WTC11 (cell line): Measurements from ENCODE around the gene ZNF879. TPM values are rescaled to one million over a fixed set of nuclear protein-coding genes. Genes with fewer than 3 reads are reported as not detected.

ENCODE experiments used
- AR ChIP-seq: fragments of 250-450 bp; sonication (Bioruptor Pico); IDR thresholded peaks from 2 replicates; pipeline ENCODE4 v1.9.0; 2021; ENCODE audit warnings: mild to moderate bottlenecking
- ATF2 ChIP-seq: sonication (generic); formaldehyde crosslinking; IDR thresholded peaks from 2 replicates; pipeline ENCODE4 v1.8.1; 2022; ENCODE audit warnings: low read depth, missing genetic modification reagents, borderline replicate concordance
- CBFB ChIP-seq: sonication (generic); formaldehyde crosslinking; IDR thresholded peaks from 2 replicates; pipeline ENCODE4 v1.8.1; 2022; ENCODE audit warnings: mild to moderate bottlenecking, low read depth, missing genetic modification reagents
- E2F4 ChIP-seq: sonication (generic); formaldehyde crosslinking; IDR thresholded peaks from 2 replicates; pipeline ENCODE4 v1.8.1; 2022; ENCODE audit warnings: low read depth, mild to moderate bottlenecking, moderate library complexity, missing genetic modification reagents, borderline replicate concordance
- ERG ChIP-seq: fragments of 250-450 bp; sonication (Bioruptor Pico); IDR thresholded peaks from 2 replicates; pipeline ENCODE4 v1.8.0; 2021; ENCODE audit warnings: mild to moderate bottlenecking
- ETV6 ChIP-seq: sonication (generic); formaldehyde crosslinking; IDR thresholded peaks from 2 replicates; pipeline ENCODE4 v1.8.1; 2022; ENCODE audit warnings: mild to moderate bottlenecking, missing genetic modification reagents
- GRHL2 ChIP-seq: fragments of 250-450 bp; sonication (Bioruptor Pico); IDR thresholded peaks from 2 replicates; pipeline ENCODE4 v1.8.0; 2022; ENCODE audit warnings: mild to moderate bottlenecking, moderate library complexity; ENCODE audit not compliant: insufficient replicate concordance, severe bottlenecking
- JAZF1 ChIP-seq: fragments of 250-450 bp; sonication (Bioruptor Pico); IDR thresholded peaks from 2 replicates; pipeline ENCODE4 v1.9.0; 2021; ENCODE audit warnings: moderate library complexity, mild to moderate bottlenecking, inconsistent platforms
- JUN ChIP-seq: sonication (generic); formaldehyde crosslinking; IDR thresholded peaks from 2 replicates; pipeline ENCODE4 v1.8.0; 2023; ENCODE audit warnings: mild to moderate bottlenecking, missing genetic modification reagents
- KAT7 ChIP-seq: sonication (generic); formaldehyde crosslinking; IDR thresholded peaks from 2 replicates; pipeline ENCODE4 v1.8.1; 2023; ENCODE audit warnings: missing genetic modification reagents, mild to moderate bottlenecking, borderline replicate concordance
- SOX15 ChIP-seq: fragments of 250-450 bp; sonication (Bioruptor Pico); IDR thresholded peaks from 2 replicates; pipeline ENCODE4 v1.9.0; 2021; ENCODE audit warnings: mild to moderate bottlenecking
- TCF7 ChIP-seq: sonication (generic); formaldehyde crosslinking; IDR thresholded peaks from 2 replicates; pipeline ENCODE4 v1.8.0; 2022; ENCODE audit warnings: mild to moderate bottlenecking, low read depth, missing genetic modification reagents, moderate library complexity
- TEAD1 ChIP-seq: sonication (generic); formaldehyde crosslinking; IDR thresholded peaks from 2 replicates; pipeline ENCODE4 v1.8.0; 2022; ENCODE audit warnings: mild to moderate bottlenecking, missing genetic modification reagents
- ZBTB21 ChIP-seq: sonication (generic); formaldehyde crosslinking; IDR thresholded peaks from 2 replicates; pipeline ENCODE4 v1.8.1; 2023; ENCODE audit warnings: mild to moderate bottlenecking, missing genetic modification reagents, borderline replicate concordance
- ZNF121 ChIP-seq: sonication (generic); formaldehyde crosslinking; IDR thresholded peaks from 2 replicates; pipeline ENCODE4 v1.8.0; 2023; ENCODE audit warnings: missing genetic modification reagents
- ZNF138 ChIP-seq: sonication (generic); formaldehyde crosslinking; conservative IDR thresholded peaks from 2 replicates; pipeline ENCODE4 v1.8.1; 2022; ENCODE audit warnings: mild to moderate bottlenecking, moderate library complexity, missing genetic modification reagents
- ZNF263 ChIP-seq: sonication (generic); formaldehyde crosslinking; IDR thresholded peaks from 2 replicates; pipeline ENCODE4 v1.8.1; 2022; ENCODE audit warnings: low read depth, mild to moderate bottlenecking, moderate library complexity, missing genetic modification reagents
- ZNF281 ChIP-seq: sonication (generic); formaldehyde crosslinking; IDR thresholded peaks from 2 replicates; pipeline ENCODE4 v1.8.0; 2023; ENCODE audit warnings: mild to moderate bottlenecking, missing genetic modification reagents
- ZNF416 ChIP-seq: fragments of 250-450 bp; sonication (Bioruptor Pico); IDR thresholded peaks from 2 replicates; pipeline ENCODE4 v1.9.0; 2021; ENCODE audit warnings: mild to moderate bottlenecking, inconsistent platforms
- ZNF423 ChIP-seq: fragments of 250-450 bp; sonication (Bioruptor Pico); IDR thresholded peaks from 2 replicates; pipeline ENCODE4 v2.1.2; 2022; ENCODE audit warnings: mild to moderate bottlenecking, moderate library complexity
- ZNF512 ChIP-seq: sonication (generic); formaldehyde crosslinking; IDR thresholded peaks from 2 replicates; pipeline ENCODE4 v1.8.1; 2022; ENCODE audit warnings: missing genetic modification reagents, borderline replicate concordance
- total RNA-seq: library from RNA; stranded (reverse); gene quantifications from 3 replicates; pipeline ENCODE4 v1.2.3, GENCODE V29; 2021
- TF ChIP-seq, protein P1 (sequence below): sonication (generic); formaldehyde crosslinking; IDR thresholded peaks from 2 replicates; pipeline ENCODE4 v1.8.1; 2023; ENCODE audit warnings: mild to moderate bottlenecking, missing genetic modification reagents, moderate library complexity
- TF ChIP-seq, protein P2 (sequence below): sonication (generic); formaldehyde crosslinking; conservative IDR thresholded peaks from 2 replicates; pipeline ENCODE4 v1.8.1; 2023; ENCODE audit warnings: mild to moderate bottlenecking, low read depth, missing genetic modification reagents, moderate library complexity

ZNF879 gene
- total RNA-seq, 1 experiment from 2014 or later = 5.2 TPM

DNA sequence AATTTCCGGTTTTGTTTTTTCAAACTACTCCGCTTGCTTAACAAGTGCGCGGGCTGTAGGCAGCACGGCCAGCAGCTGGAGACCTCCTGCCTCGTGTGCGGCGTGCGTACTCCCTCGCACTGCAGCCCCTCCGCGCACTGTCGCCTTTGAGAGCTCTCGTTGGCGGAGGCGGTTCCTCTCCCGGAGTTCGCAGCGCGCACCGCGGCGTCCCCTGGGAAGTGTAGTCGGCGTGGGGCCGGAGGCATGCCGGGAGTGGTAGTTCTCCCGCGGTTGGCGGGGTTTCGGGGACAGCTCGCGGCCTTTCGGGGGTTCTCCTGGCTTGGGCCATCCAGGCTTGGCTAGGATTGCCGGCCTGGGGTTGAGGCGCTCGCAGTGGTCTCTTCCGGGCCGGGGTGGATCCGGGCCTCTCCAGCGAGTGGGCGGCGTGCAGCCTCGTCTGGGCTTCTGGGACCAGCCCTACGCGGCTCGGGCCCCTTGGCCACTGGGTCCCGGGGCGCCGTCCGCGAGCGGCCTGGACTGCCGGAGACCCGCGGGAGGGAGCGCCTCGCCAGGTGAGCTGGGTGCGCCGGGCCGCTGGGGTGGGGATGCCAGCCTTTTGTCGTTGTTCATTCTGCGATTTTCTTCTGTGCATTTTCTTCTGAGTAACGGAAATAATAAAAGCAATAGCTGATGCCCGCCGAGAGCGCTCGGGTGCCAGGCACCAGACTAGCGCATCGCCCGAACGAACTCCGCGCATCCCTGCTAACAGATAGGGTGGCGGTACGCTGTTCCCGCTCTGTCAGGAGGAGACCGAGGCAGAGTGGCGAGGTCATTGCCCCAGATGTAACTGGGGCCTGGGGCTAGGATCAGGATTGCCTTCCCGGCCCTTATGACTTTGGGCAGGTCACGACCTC, 36.8 kb downstream of the ZNF879 start, which contains the start of gene ZNF354C (continued):
- TF ChIP-seq JUN (CRISPR knock-in tag) (peak; percentile 95), TEAD1 (peak; percentile 98), AR (CRISPR knock-in tag) (no peak), ZNF281 (peak; percentile 99), SOX15 (CRISPR knock-in tag) (no peak), CBFB (CRISPR knock-in tag) (peak; percentile 98), ZNF423 (CRISPR knock-in tag) (no peak), KAT7 (CRISPR knock-in tag) (peak; percentile 62; the same call in 1 of the 2 replicates), GRHL2 (CRISPR knock-in tag) (no peak), ERG (CRISPR knock-in tag) (no peak), ATF2 (CRISPR knock-in tag) (peak; percentile 93), TCF7 (peak; percentile 98), ZBTB21 (CRISPR knock-in tag) (peak; percentile 96), JAZF1 (CRISPR knock-in tag) (no peak), ZNF416 (CRISPR knock-in tag) (no peak), ZNF512 (CRISPR knock-in tag) (peak; percentile 96), ZNF138 (peak; percentile 99), ZNF263 (peak; percentile 76), ETV6 (CRISPR knock-in tag) (peak; percentile 96), ZNF121 (CRISPR knock-in tag) (peak; percentile 81; the same call in 1 of the 2 replicates), E2F4 (CRISPR knock-in tag) (peak; percentile 93)
- TF ChIP-seq, protein P1, sequence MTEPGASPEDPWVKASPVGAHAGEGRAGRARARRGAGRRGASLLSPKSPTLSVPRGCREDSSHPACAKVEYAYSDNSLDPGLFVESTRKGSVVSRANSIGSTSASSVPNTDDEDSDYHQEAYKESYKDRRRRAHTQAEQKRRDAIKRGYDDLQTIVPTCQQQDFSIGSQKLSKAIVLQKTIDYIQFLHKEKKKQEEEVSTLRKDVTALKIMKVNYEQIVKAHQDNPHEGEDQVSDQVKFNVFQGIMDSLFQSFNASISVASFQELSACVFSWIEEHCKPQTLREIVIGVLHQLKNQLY = 0 out of 2 replicates have a peak, but pooled peaks have one; percentile 68
- TF ChIP-seq, protein P2, sequence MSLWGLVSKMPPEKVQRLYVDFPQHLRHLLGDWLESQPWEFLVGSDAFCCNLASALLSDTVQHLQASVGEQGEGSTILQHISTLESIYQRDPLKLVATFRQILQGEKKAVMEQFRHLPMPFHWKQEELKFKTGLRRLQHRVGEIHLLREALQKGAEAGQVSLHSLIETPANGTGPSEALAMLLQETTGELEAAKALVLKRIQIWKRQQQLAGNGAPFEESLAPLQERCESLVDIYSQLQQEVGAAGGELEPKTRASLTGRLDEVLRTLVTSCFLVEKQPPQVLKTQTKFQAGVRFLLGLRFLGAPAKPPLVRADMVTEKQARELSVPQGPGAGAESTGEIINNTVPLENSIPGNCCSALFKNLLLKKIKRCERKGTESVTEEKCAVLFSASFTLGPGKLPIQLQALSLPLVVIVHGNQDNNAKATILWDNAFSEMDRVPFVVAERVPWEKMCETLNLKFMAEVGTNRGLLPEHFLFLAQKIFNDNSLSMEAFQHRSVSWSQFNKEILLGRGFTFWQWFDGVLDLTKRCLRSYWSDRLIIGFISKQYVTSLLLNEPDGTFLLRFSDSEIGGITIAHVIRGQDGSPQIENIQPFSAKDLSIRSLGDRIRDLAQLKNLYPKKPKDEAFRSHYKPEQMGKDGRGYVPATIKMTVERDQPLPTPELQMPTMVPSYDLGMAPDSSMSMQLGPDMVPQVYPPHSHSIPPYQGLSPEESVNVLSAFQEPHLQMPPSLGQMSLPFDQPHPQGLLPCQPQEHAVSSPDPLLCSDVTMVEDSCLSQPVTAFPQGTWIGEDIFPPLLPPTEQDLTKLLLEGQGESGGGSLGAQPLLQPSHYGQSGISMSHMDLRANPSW (CRISPR knock-in tag) = peak; percentile 91; the same call in 1 of the 2 replicates
